K562 (cell line): ENCODE measurements around the gene OR13A1. TPM values are rescaled to one million over a fixed set of nuclear protein-coding genes. Genes with fewer than 3 reads are reported as not detected.

Source experiments
- CBFB ChIP-seq: sonication (generic); formaldehyde crosslinking; IDR thresholded peaks from 2 replicates; pipeline ENCODE4 v1.4.0; 2020; ENCODE audit warnings: mild to moderate bottlenecking, missing genetic modification reagents
- CBX1 ChIP-seq: sonication (generic); IDR thresholded peaks from 2 replicates; pipeline ENCODE4 v1.6.1; 2016; ENCODE audit warnings: antibody characterized with exemption, low read depth, mild to moderate bottlenecking
- CCNT2 ChIP-seq: IDR thresholded peaks from 2 replicates; pipeline ENCODE4 v1.6.1; 2011; ENCODE audit warnings: borderline replicate concordance, low read depth, mild to moderate bottlenecking, moderate library complexity, mixed read lengths, low read length; ENCODE audit not compliant: insufficient read length; ENCODE audit errors: extremely low read depth
- DACH1 ChIP-seq: fragments of 450-650 bp; IDR thresholded peaks from 2 replicates; pipeline ENCODE4 v1.6.1; 2018; ENCODE audit not compliant: partially characterized antibody
- FOSL1 ChIP-seq: fragments of 200-800 bp; sonication (Bioruptor generic); conservative IDR thresholded peaks from 2 replicates; pipeline ENCODE4 v1.6.1; 2016; ENCODE audit warnings: missing genetic modification characterization, missing compliant biosample characterization
- GATAD2B ChIP-seq: fragments of 450-650 bp; IDR thresholded peaks from 2 replicates; pipeline ENCODE4 v1.6.1; 2017; ENCODE audit warnings: mild to moderate bottlenecking, borderline replicate concordance
- GTF2F1 ChIP-seq: IDR thresholded peaks from 2 replicates; pipeline ENCODE4 v1.6.1; 2011; ENCODE audit warnings: low read depth, low read length, improper control_type of control experiment
- HNRNPUL1 ChIP-seq: fragments of 200-400 bp; formaldehyde crosslinking; IDR thresholded peaks from 2 replicates; pipeline ENCODE4 v1.6.1; 2017; ENCODE audit warnings: low read length
- HOXB6 ChIP-seq: fragments of 250-450 bp; sonication (Bioruptor Pico); IDR thresholded peaks from 2 replicates; pipeline ENCODE4 v1.5.1; 2022; ENCODE audit warnings: mild to moderate bottlenecking, borderline replicate concordance
- MECOM ChIP-seq: fragments of 250-450 bp; sonication (Bioruptor Pico); IDR thresholded peaks from 2 replicates; pipeline ENCODE4 v1.8.0; 2022; ENCODE audit warnings: inconsistent platforms
- MED1 ChIP-seq: sonication (generic); formaldehyde crosslinking; IDR thresholded peaks from 2 replicates; pipeline ENCODE4 v1.8.1; 2023; ENCODE audit warnings: missing genetic modification reagents, borderline replicate concordance
- MTA2 ChIP-seq: fragments of 450-650 bp; IDR thresholded peaks from 2 replicates; pipeline ENCODE4 v1.6.1; 2016; ENCODE audit warnings: low read depth
- RBFOX2 ChIP-seq: fragments of 200-400 bp; formaldehyde crosslinking; IDR thresholded peaks from 2 replicates; pipeline ENCODE4 v1.6.1; 2017; ENCODE audit warnings: low read depth, mild to moderate bottlenecking, low read length, moderate library complexity
- SOX6 ChIP-seq: fragments of 450-650 bp; IDR thresholded peaks from 2 replicates; pipeline ENCODE4 v1.6.1; 2014; ENCODE audit warnings: mild to moderate bottlenecking
- TEAD4 ChIP-seq, 2 experiments: sonication (generic) in 1 of 2; formaldehyde crosslinking in 1 of 2; IDR thresholded peaks; 2 replicates each; pipeline versions ENCODE4 v1.6.1 to v1.8.0; 2012 to 2022; ENCODE audit warnings: borderline replicate concordance in 1 of 2, inconsistent platforms in 1 of 2, low read length in 1 of 2, mild to moderate bottlenecking in 1 of 2, missing genetic modification reagents in 1 of 2
- TSHZ1 ChIP-seq: fragments of 250-450 bp; sonication (Bioruptor Pico); IDR thresholded peaks from 2 replicates; pipeline ENCODE4 v1.4.0; 2020; ENCODE audit warnings: mild to moderate bottlenecking, moderate library complexity
- XRCC4 ChIP-seq: IDR thresholded peaks from one replicate; pipeline ENCODE4 v1.6.1; 2011; ENCODE audit not compliant: insufficient read depth, insufficient read length; ENCODE audit errors: extremely low read depth
- ZBTB17 ChIP-seq: fragments of 450-650 bp; formaldehyde crosslinking; IDR thresholded peaks from 2 replicates; pipeline ENCODE4 v1.4.0; 2020; ENCODE audit warnings: mild to moderate bottlenecking
- ZBTB43 ChIP-seq: sonication (generic); formaldehyde crosslinking; IDR thresholded peaks from 2 replicates; pipeline ENCODE4 v1.8.0; 2023; ENCODE audit warnings: mild to moderate bottlenecking, missing genetic modification reagents
- ZBTB7A ChIP-seq: IDR thresholded peaks from 2 replicates; pipeline ENCODE4 v1.6.1; 2011; ENCODE audit warnings: low read depth, mild to moderate bottlenecking, low read length, moderate library complexity, borderline replicate concordance; ENCODE audit not compliant: control insufficient read depth
- ZC3H4 ChIP-seq: sonication (generic); formaldehyde crosslinking; IDR thresholded peaks from 2 replicates; pipeline ENCODE4 v1.9.0; 2021; ENCODE audit warnings: missing genetic modification reagents, borderline replicate concordance
- ZFP1 ChIP-seq: fragments of 450-650 bp; formaldehyde crosslinking; IDR thresholded peaks from 2 replicates; pipeline ENCODE4 v1.4.0; 2020; ENCODE audit warnings: mild to moderate bottlenecking, mixed read lengths
- ZNF431 ChIP-seq: sonication (generic); formaldehyde crosslinking; IDR thresholded peaks from 2 replicates; pipeline ENCODE4 v1.8.0; 2022; ENCODE audit warnings: mild to moderate bottlenecking, missing genetic modification reagents
- ZNF778 ChIP-seq: fragments of 450-650 bp; formaldehyde crosslinking; IDR thresholded peaks from 2 replicates; pipeline ENCODE4 v1.4.0; 2020; ENCODE audit warnings: mild to moderate bottlenecking, moderate library complexity
- polyA plus RNA-seq, 8 experiments: library from polyadenylated mRNA; depleted of rRNA in 4 of 8; stranded (reverse) in 5 of 8; unstranded in 3 of 8; fragments of >200 nt; fragmentation: Nextera tagmentation in 2 of 8; fragmentation: Illumina TruSeq in 1 of 8; extraction: Ambion mirVana in 2 of 8; extraction: Trizol in 1 of 8; gene quantifications; 2 replicates each; pipeline versions ENCODE4 v1.2.1 to v1.2.3, GENCODE V29; 2011 to 2014; ENCODE audit warnings: inconsistent platforms in 1 of 8, missing spikeins in 1 of 8
- total RNA-seq, 7 experiments: library from RNA; depleted of rRNA in 6 of 7; stranded (reverse); fragments of >200 nt in 6 of 7; fragmentation: Illumina TruSeq in 2 of 7; extraction: Trizol in 2 of 7; gene quantifications; 2 replicates each; pipeline versions ENCODE4 v1.2.1 to v1.2.3, GENCODE V29; 2011 to 2021; ENCODE audit warnings: low replicate concordance in 1 of 7
- TF ChIP-seq, protein P1 (sequence below): fragments of 450-650 bp; formaldehyde crosslinking; IDR thresholded peaks from 2 replicates; pipeline ENCODE4 v1.4.0; 2020; ENCODE audit warnings: mild to moderate bottlenecking, moderate library complexity

OR13A1 gene
- total and polyA plus RNA-seq, 9 of the 15 experiments (the other 6 are each of a cell fraction or from before 2014, with no cell fraction given): 0.03 to 0.11 (median 0.06) TPM; not detected in 3

DNA sequence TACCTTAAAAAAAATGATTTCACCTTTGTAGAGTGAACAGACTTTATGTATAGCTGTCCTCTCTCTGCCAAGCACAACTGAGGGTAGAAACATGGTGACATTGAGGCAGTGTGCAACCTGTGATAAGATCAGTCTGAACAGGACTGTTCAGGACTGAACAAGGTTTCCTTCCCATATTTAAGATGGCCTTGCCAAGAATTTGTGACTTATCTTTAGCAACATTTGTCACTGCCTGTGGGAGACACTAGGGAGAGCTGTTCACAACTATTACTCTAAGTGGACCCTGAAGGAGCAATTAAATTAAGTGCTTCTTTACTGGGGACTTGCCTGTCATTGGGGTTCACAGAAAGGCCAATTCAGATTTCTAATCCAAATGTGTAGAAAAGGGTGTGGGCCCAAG, 6.7 kb downstream of the OR13A1 start (continued):
- TF ChIP-seq GATAD2B: no peak
- 0 out of 2 replicates have a peak, but pooled peaks have one; percentile 9 for TF ChIP-seq MTA2
- no peak for TF ChIP-seq ZBTB7A
- no peak for TF ChIP-seq RBFOX2
- TF ChIP-seq MED1: no peak
- TF ChIP-seq ZNF431 (CRISPR knock-in tag): no peak
- no peak for TF ChIP-seq ZBTB43 (CRISPR knock-in tag)
- no peak for TF ChIP-seq XRCC4
- TF ChIP-seq ZNF778 (CRISPR knock-in tag): no peak
- TF ChIP-seq FOSL1 (tag): no peak
- no peak for TF ChIP-seq CBX1
- peak; percentile 25 for TF ChIP-seq DACH1
- no peak for TF ChIP-seq ZC3H4 (CRISPR knock-in tag)
- TF ChIP-seq TSHZ1 (CRISPR knock-in tag): no peak
- TF ChIP-seq TEAD4 (IDR thresholded peaks at IDR 0.05; ENCODE audit: low read length): peak; percentile 59
- no peak for TF ChIP-seq TEAD4 (CRISPR knock-in tag; IDR thresholded peaks at IDR 0.05; ENCODE audit: borderline replicate concordance)
- TF ChIP-seq CBFB (CRISPR knock-in tag): no peak
- peak; percentile 26; the same call in 1 of the 2 replicates for TF ChIP-seq SOX6
- TF ChIP-seq HOXB6 (CRISPR knock-in tag): no peak
- TF ChIP-seq ZFP1: no peak
- no peak for TF ChIP-seq GTF2F1
- TF ChIP-seq MECOM: 0 out of 2 replicates have a peak, but pooled peaks have one; percentile 12
- TF ChIP-seq, protein P1, sequence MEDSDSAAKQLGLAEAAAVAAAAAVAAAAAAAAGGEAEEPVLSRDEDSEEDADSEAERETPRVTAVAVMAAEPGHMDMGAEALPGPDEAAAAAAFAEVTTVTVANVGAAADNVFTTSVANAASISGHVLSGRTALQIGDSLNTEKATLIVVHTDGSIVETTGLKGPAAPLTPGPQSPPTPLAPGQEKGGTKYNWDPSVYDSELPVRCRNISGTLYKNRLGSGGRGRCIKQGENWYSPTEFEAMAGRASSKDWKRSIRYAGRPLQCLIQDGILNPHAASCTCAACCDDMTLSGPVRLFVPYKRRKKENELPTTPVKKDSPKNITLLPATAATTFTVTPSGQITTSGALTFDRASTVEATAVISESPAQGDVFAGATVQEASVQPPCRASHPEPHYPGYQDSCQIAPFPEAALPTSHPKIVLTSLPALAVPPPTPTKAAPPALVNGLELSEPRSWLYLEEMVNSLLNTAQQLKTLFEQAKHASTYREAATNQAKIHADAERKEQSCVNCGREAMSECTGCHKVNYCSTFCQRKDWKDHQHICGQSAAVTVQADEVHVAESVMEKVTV (CRISPR knock-in tag): peak; percentile 63
- no peak for TF ChIP-seq CCNT2
- no peak for TF ChIP-seq HNRNPUL1
- TF ChIP-seq ZBTB17: no peak
